Renal pelvis (tissue), 4 donors: ENCODE results near the gene SPSB3. TPM values are rescaled to one million over a fixed set of nuclear protein-coding genes. Genes with fewer than 3 reads are reported as not detected.
"Not testable (repeated sequence)": the region's sequence is repeated elsewhere in the genome, so short reads cannot be mapped to it uniquely, and the experiment has no call there.

Experiments used
- DNase-seq: peaks from one replicate; pipeline ENCODE4 v3.0.0-alpha.2; 2013
- polyA plus RNA-seq, 3 donors: library from polyadenylated mRNA; unstranded; fragments of 120-200 nt; gene quantifications; one replicate each; pipeline ENCODE4 v1.2.1, GENCODE V29; 2013; ENCODE audit not compliant: insufficient read length in 3 of 3

SPSB3 gene
- polyA plus RNA-seq, 3 donors, result 45.1 to 53.2 (median 52.4) TPM

- DNase-seq, result no peak
Measured at GRCh38 chr16:1820096-1820945, 38.0 kb upstream of the SPSB3 start.

- DNase-seq, result no peak
Measured at GRCh38 chr16:1819611-1820010, 37.2 kb upstream of the SPSB3 start.

GRCh38 chr16:1818873-1819525 is 36.6 kb upstream of the SPSB3 start:
- DNase-seq, result no peak

- no peak for DNase-seq
Measured at GRCh38 chr16:1818204-1818872, 36.0 kb upstream of the SPSB3 start.

GRCh38 chr16:1817716-1818115 is 35.3 kb upstream of the SPSB3 start:
- DNase-seq, result no peak

GRCh38 chr16:1817276-1817589 is 34.9 kb upstream of the SPSB3 start:
- DNase-seq, result no peak

GRCh38 chr16:1816396-1817275 is 34.3 kb upstream of the SPSB3 start:
- no peak for DNase-seq

GRCh38 chr16:1815461-1815860 is 33.1 kb upstream of the SPSB3 start:
- DNase-seq, result no peak

- DNase-seq, result peak; percentile 69
Measured at GRCh38 chr16:1812732-1813163, 30.4 kb upstream of the SPSB3 start.

- DNase-seq, result no peak
Measured at GRCh38 chr16:1810536-1810935, 28.2 kb upstream of the SPSB3 start.

GRCh38 chr16:1810106-1810505 is 27.7 kb upstream of the SPSB3 start:
- DNase-seq, result no peak

GRCh38 chr16:1809281-1809801 is 27.0 kb upstream of the SPSB3 start:
- DNase-seq, result no peak

GRCh38 chr16:1808691-1809090 is 26.3 kb upstream of the SPSB3 start:
- DNase-seq, result no peak

GRCh38 chr16:1807626-1808025 is 25.3 kb upstream of the SPSB3 start:
- DNase-seq, result no peak

GRCh38 chr16:1800701-1801100 is 18.3 kb upstream of the SPSB3 start:
- no peak for DNase-seq

- DNase-seq, result not testable (repeated sequence)
Measured at GRCh38 chr16:1799263-1799662, 16.9 kb upstream of the SPSB3 start.

- no peak for DNase-seq
Measured at GRCh38 chr16:1794908-1795666, 12.7 kb upstream of the SPSB3 start.

GRCh38 chr16:1794221-1794871 is 12.0 kb upstream of the SPSB3 start:
- DNase-seq, result no peak

- no peak for DNase-seq
Measured at GRCh38 chr16:1793578-1794220, 11.3 kb upstream of the SPSB3 start, which contains the start of gene IGFALS. TSS of gene IGFALS (minus strand) at chr16:1793705. CDS start at chr16:1793652, 53 bp downstream.
